Lung (tissue), 12 donors: ENCODE data around the gene ZC3H7A. TPM values are rescaled to one million over a fixed set of nuclear protein-coding genes. Genes with fewer than 3 reads are reported as not detected.

ENCODE experiments used
- ATAC-seq: fragments of 200-7000 bp; cut with Tn5 transposase; one replicate; pipeline ENCODE4 v1.9.1; 2020; ENCODE audit warnings: moderate number of reproducible peaks; ENCODE audit not compliant: insufficient read depth, low FRiP score
- DNase-seq, 3 donors: peaks; one replicate each; pipeline ENCODE4 v3.0.0-alpha.2; 2013 to 2017
- H3K27ac ChIP-seq, 2 donors: one replicate each; pipeline ENCODE4 v1.5.1; 2013; ENCODE audit warnings: mild to moderate bottlenecking in 2 of 2, moderate library complexity in 2 of 2, control low read depth in 1 of 2, inconsistent platforms in 1 of 2, low read depth in 1 of 2, low read length in 1 of 2
- H3K27me3 ChIP-seq, 3 donors: one replicate each; pipeline ENCODE4 v1.5.1; 2013; ENCODE audit warnings: low read length in 2 of 3; ENCODE audit not compliant: control insufficient read depth in 3 of 3, insufficient read depth in 3 of 3
- H3K36me3 ChIP-seq, 4 donors: one replicate each; pipeline ENCODE4 v1.5.1; 2013; ENCODE audit warnings: low read length in 4 of 4, mild to moderate bottlenecking in 1 of 4, moderate library complexity in 1 of 4; ENCODE audit not compliant: control insufficient read depth in 4 of 4, insufficient read depth in 4 of 4
- H3K4me1 ChIP-seq, 5 donors: one replicate each; pipeline ENCODE4 v1.5.1; 2013; ENCODE audit warnings: low read length in 5 of 5, mild to moderate bottlenecking in 2 of 5, moderate library complexity in 1 of 5; ENCODE audit not compliant: control insufficient read depth in 5 of 5, insufficient read depth in 5 of 5
- H3K4me3 ChIP-seq: one replicate; pipeline ENCODE4 v1.5.1; 2013; ENCODE audit warnings: mild to moderate bottlenecking, control low read depth, moderate library complexity
- H3K9ac ChIP-seq, 2 donors: one replicate each; pipeline ENCODE4 v1.5.1; 2013; ENCODE audit warnings: low read length in 2 of 2, control low read depth in 1 of 2; ENCODE audit not compliant: insufficient read depth in 1 of 2
- H3K9me3 ChIP-seq, 4 donors: one replicate each; pipeline ENCODE4 v1.5.1; 2013; ENCODE audit warnings: low read length in 3 of 4, mild to moderate bottlenecking in 1 of 4, moderate library complexity in 1 of 4; ENCODE audit not compliant: control insufficient read depth in 4 of 4, insufficient read depth in 3 of 4
- CTCF ChIP-seq: IDR thresholded peaks from 2 replicates; pipeline ENCODE4 v1.5.1; 2012; ENCODE audit warnings: mild to moderate bottlenecking; ENCODE audit errors: control extremely low read depth, extremely low read depth
- WGBS, 2 donors: extraction: QIAGEN DNeasy Blood & Tissue Kit; methylation state at CpG; one replicate each; pipeline ENCODE4 v1.1.7; 2013; 5-methylcytosine and 5-hydroxymethylcytosine counted together
- polyA plus RNA-seq, 2 donors: library from polyadenylated mRNA; stranded (reverse); fragments of 200-250 nt; gene quantifications; one replicate each; pipeline ENCODE4 v1.2.1, GENCODE V29; 2013
- total RNA-seq, 2 donors: library from RNA; depleted of rRNA in 1 of 2; stranded (reverse); fragments of >200 nt in 1 of 2; gene quantifications; one replicate each; pipeline ENCODE4 v1.2.1, GENCODE V29; 2014 to 2021
- donor health status: control.
- donor health status: control.
- donor health status: Bipolar disorder and iron deficiency.
- donor health status: healthy.
- donor health status: DM: yes; HTN: yes; CAD: no.

Gene ZC3H7A
- total and polyA plus RNA-seq, 4 donors, result 22.1 to 127 (median 36.2) TPM

DNA sequence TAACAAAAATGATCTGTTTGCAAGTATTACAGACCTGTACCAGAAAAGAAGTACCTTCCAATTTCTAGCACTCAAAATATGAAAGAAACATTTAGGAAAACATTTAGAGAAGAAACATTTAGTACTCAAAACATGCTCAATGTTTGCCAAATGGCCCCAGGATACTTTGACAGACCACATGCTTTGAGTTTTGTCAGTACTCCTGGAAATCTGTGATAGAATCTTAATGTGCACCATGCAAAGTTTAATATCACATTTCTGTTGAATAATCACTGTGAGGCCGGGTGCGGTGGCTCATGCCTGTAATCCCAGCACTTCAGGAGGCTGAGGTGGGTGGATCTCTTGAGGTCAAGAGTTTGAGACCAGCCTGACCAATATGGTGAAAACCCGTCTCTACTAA is 8.5 kb upstream of the ZC3H7A start:
- TF ChIP-seq CTCF, result no peak
- 89 to 95% methylated on average over 3 of the region's 3 CpGs for WGBS, 2 donors
- Histone ChIP-seq H3K9me3 (no peaks in the 10 kb centered on the region), H3K4me3 (no peak overlapping the region), H3K27ac (no peak overlapping the region), H3K36me3 (no peaks in the 10 kb centered on the region), H3K4me1 (peaks cover 0 to 3% (median 0%) of the 10 kb centered on the region in 5 donors), H3K9ac (no peak overlapping the region), H3K27me3 (no peaks in the 10 kb centered on the region)
- DNase-seq (no peak), ATAC-seq (no peak)

GRCh38 chr16:11801481-11802021 is 4.5 kb upstream of the ZC3H7A start:
- Histone ChIP-seq H3K4me1 (peaks cover 5 to 21% (median 10%) of the 10 kb centered on the region in 5 donors), H3K36me3 (no peaks in the 10 kb centered on the region), H3K9me3 (no peaks in the 10 kb centered on the region), H3K27me3 (no peaks in the 10 kb centered on the region), H3K4me3 (no peak overlapping the region), H3K9ac (no peak overlapping the region), H3K27ac (no peak overlapping the region)
- DNase-seq (no peak), ATAC-seq (no peak)
- no peak for TF ChIP-seq CTCF
- 90 to 98% methylated on average over 3 of the region's 3 CpGs for WGBS, 2 donors

DNA sequence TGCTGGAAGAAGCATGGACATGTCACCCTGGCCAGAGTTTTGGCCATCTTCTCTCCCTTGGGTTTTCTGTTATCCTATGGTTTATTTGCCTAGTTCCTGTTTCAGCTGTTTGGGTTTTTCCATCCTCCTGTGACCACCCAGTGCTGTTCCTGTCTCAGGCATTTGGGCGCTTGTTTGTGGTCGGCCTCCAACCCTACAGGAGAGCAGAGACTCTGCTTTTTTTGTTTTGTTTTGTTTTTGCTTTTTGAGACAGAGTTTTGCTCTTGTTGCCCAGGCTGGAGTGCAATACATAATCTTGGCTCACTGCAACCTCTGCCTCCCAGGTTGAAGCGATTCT is 3.3 kb upstream of the ZC3H7A start:
- Histone ChIP-seq H3K36me3 (no peaks in the 10 kb centered on the region), H3K27me3 (no peaks in the 10 kb centered on the region), H3K9me3 (no peaks in the 10 kb centered on the region), H3K4me1 (peaks cover 7 to 30% (median 15%) of the 10 kb centered on the region in 5 donors), H3K27ac (no peak overlapping the region), H3K9ac (no peak overlapping the region), H3K4me3 (no peak overlapping the region)
- ATAC-seq, result no peak
- WGBS, 2 donors, result 48 to 78% methylated on average over 3 of the region's 3 CpGs
- no peak for TF ChIP-seq CTCF
- DNase-seq, result no peak
